Inflammatory macrophage treated with lipopolysaccharide for 1 hour (primary cell): ENCODE data around the gene DLEC1.
A peak's percentile ranks its signal among the peaks of the same experiment; 100 is the strongest.
"Not testable (repeated sequence)": the region's sequence is repeated elsewhere in the genome, so short reads cannot be mapped to it uniquely, and the experiment has no call there.

Source experiments
- DNase-seq, 2 donors: peaks; one replicate each; pipeline ENCODE4 v3.0.0-alpha.2; 2020 to 2022

DLEC1 gene

DNA sequence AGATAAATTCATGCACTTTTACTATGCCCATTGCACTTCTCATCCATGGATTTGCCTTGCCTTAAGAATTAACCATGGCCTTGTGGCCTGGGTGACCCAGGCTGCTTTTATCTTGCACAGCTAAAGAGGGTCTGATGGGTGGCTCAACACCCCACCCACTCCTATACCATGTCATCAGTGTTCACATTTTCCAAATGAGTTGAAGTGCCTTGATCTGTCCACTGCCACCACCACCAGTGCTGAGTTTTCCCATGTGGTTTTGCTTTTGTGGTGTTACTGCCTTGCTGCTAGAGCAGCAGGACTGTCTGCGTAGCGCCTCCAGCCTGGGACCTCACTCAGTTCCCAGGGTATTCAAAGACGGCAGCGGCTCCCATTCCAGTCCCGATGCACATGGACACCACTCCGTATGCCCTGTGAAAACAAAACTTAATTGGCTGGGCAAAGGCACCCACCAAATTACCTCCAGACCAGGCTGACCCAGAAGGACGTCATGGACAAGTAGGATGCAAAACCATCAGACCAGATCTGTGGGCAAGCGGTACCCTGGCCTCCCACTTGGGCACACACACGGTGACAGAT lies 83.8 kb downstream of the DLEC1 start:
- no peak for DNase-seq

DNA sequence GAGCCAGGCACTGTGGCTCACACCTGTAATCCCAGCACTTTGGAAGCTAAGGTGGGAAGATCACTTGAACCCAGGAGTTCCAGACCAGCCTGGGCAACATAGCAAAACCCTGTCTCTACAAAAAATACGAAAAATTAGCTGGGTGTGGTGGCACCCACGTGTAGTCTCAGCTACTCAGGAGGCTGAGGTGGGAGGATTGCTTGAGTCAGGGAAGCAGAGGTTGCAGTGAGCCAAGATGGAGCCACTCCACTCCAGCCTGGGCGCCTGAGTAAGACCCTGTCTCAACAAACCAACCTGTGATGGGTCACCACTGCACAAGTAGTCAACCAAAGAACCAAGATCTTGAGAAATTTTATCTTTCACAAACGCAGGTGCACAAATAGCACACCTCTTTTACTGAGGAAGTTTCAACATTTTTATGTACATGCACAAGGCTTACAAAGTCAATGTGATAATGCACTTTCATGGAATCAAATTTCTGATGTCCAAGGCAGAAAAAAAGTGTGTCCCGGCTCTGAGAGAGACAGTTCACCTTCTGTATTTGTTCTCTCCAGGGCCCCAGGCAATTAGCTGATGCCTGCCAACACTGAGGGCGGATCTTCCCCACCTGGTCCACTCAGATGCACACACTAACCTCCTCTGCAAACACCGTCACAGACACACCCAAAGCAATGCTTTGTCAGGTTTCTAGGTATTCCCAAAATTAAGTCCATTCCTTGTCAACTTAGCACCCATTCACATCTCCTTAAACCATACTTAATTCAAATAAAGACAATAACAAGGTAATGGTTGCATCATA lies 85.5 kb downstream of the DLEC1 start:
- no peak for DNase-seq

DNA sequence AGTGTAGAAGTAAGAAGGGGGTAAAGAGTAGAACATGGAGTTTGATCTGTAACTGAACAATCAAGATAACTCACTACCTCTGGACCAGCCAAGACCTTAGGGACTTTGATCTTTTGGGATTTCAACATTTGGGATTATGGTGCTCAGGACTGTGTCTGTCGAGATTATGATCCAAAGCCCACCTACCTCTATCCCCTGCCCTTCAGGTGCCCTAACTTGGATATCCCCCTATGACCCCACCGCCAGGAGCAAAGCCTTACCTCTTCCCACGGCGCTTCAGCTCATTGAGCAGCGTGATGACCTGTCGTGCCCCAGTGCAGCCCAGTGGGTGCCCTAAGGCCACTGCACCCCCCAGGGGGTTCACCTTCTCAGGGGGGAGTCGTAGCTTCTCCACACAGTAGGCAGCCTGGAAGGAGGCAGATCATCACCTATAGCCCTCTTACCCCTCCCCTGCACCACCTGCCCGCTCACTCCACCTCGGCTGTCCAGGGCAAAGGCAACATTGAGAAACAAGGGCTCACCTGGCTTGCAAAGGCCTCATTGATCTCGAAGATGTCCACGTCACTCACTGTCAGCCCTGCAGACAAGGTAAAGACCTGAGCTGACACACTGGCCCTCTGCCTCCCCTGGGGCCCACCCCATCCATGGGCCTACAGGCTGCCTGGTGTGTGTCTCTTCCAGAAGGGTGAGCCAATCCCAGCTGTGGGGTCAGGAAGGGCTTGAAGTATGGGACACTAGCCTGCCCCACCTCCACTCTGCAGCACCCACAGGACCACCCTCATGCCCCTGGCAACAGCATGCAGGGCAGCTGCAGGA lies 86.5 kb downstream of the DLEC1 start:
- DNase-seq = no peak

DNA sequence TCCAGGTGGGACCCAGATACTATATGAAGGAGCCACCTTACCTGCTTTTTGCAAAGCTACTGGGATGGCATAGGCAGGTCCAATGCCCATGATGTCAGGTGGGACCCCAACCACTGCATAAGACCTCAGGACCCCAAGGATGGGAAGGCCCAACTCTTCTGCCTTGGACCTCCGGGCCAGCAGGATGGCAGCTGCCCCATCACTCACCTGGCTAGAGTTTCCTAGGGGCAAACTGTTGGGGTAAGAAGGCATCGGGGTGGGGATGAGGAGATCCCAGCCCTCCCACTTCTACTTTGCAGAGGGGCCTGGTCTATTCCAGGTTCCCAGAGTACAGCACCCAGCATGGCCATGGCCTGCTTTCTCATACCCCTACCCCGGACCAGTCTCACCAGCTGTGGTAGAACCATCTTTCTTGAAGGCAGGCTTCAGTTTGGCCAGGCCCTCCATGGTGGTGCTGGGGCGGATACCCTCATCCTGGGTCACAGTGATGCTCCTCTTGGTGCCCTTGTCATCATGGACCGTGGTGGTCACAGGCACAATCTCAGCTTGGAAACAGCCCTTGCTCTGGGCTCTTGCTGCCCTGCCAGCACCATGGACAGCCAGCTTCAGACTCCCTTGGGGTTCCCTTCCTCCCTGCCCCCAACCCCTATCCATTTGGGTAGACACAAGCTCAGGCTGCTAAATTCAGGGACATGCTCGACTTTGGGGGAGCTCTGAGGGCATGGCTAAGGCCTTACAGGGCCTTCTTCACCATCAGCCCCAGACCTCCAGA lies 87.3 kb downstream of the DLEC1 start:
- no peak for DNase-seq

DNA sequence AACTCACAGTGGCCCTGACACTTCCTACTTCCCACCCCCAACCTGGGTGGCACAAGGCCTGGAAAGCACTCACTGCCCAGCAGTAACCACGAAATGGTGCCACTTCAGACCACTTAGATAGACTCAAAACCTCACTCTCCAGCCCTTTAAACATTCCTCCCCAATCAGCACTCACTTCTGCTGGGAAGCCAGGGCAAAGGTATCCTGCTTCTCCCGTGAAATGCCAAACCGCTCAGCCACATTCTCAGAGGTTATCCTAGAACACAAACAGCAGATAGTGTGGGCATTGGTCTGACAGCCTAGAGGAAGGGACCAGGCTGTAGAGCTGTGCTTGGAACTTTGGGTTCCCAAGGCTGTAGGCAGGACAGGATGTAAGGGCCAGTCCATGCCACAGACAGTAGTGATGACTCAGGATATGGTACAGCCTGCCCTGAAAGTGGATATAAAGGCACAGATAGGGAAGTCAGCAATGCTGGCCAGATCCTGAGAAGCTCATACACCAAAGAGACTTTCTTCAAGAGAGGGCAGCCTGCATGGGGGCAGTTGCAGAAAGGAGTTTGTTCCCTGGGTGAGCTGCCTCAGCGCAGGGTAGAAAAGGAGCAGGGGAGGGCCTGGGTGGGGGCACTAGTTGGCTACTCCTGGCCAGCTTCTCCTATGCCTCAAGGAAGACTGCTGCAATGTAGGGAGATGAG lies 88.7 kb downstream of the DLEC1 start:
- DNase-seq = peak in 1 of 2 donors; percentile 5

DNA sequence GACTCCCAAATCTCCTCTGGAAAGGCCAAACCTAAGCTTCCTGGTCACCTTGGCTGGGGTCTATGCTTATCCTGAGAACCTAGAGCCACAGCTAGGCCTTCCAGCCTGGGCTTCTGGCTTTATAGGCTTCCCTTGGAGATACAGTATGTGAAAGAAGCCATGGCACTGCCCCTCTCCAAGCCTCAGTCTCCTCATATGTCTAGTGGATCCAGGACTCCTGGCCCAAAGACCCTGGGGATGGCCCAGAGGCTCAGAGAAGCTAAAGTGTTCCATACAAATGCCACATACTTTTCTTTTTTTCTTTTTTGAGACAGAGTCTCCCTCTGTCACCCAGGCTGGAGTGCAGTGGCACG lies 89.3 kb downstream of the DLEC1 start:
- no peak for DNase-seq

DNA sequence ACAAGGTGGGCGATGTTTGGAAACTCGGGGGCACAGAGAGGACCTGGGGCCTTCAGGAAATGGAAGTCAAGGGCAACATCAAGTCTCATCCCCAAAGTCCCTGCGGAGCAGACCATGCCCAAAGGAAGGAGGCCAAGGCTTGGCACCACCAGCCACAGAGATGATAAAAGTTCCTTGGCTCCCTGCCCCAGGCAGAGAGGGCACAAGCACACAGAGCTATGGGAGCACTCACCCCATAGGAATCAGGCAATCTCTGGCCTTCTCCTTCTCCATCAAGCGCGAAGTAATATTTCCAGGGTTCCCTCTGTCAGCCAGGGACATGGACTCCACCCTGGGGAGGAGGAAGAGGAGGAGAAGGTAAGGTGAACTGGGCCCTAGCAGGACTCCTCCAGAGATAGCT lies 90.0 kb downstream of the DLEC1 start:
- no peak for DNase-seq

DNA sequence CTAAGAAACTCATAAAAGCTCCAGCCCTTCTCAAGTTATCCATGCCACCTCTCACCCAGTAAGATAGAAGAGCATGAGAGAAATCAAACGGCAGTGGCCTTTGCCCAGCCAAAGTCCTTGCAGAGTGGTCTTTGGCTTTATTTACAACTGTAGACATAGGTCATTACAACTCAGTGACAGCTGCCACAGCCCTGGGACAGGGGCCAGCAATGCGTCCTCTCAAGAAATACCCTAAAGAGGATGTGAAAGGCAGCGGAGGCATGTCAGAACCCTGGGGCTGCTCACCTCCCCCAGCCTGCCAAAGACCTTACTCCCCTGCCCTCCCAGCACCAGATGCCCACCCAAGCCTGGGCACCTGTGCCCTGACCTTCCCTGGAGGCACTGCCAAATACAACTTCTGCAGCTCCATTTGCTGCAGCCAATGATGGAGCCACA lies 91.6 kb downstream of the DLEC1 start:
- DNase-seq = no peak

DNA sequence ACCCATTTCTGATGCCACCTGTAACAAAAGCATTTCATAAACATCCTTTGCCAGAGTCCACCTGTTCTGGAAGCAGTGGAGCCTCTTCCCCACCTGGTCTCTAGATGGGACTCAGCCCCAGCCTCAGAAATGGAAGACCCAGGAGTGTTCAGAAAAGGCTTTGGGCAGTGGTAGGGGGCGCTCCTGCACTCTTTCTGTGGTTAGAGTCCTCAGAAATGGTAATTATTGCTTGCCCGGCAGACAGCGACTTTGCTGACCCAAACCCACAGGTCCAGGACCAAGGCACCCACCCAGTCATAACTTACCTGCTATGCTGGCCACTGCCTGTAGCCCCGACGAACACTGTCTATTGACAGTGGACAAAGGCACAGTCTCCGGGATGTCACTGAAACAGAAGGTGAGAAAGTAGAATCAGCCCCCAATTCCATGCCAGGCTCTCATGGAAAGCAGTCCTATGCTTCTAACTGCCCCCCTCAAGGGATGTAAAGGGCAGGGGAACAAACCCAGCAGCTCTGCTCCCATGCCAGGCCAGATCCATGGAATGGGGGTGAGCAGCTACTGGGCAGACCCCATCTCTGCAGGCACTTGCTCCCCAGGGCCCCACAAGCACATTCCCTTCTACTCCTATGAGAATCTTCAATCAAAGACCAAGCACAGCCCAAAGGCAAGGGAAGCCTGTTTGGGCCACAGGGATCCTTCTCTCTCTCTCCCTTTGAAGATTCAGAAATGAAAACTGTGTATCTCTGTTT lies 92.8 kb downstream of the DLEC1 start:
- peak in 1 of 2 donors; percentile 58 for DNase-seq

DNA sequence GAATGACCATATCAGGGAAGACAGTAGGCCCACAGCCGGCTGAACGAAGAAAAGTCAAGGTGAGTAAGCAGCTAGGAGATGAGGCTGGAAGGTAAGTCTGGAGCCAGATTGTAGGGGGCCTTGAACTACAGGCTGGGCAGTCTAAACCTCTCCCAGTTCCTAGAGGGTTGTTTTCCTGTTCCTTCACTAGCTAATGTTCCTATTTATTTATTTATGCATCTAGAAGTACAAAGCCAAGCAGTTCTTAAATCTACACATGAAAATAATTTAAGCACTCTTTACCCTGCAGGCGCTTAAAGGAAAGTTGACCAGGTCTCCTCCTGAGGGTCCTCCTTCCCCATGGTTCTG lies 94.2 kb downstream of the DLEC1 start:
- DNase-seq = no peak

DNA sequence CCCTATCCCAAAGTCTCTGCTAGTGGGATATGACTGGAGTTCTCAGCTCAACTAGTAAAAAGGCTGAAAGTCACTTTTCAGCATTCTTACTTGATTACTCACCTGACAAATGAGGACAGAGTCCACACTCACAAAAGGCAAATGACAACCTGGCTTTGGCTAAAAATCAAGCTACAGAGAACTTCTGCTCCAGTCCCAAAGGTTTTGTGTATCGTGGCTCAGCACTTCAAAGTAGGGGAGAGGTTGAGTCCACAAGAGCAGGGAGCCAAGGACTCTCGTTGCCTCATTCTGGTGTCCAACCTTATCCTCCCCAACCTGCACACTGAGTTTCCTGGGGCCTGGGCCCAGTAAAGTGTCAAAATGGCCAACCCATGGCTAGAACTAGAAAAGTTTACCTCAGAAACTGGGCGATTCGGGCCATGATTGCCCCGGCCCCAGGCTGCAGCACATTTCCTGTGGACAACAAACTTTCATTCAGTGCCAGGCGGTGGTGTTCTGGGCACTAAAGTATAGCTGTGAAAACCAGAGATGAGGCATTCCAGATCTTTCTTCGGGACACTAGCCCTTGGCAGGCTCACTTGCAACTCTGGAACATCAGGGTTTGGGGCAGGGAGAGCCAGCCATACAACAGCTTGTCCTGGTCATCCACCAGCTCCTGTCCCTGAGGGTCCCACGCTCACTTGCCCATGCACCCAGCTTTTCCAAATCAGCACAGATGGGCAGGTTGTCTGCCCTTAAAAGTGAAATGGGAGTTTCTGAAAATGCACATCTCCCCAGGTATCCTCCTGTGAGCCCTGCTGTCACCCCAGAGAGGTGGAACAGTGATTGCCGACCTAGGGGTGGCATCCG lies 94.8 kb downstream of the DLEC1 start:
- DNase-seq = no peak

DNA sequence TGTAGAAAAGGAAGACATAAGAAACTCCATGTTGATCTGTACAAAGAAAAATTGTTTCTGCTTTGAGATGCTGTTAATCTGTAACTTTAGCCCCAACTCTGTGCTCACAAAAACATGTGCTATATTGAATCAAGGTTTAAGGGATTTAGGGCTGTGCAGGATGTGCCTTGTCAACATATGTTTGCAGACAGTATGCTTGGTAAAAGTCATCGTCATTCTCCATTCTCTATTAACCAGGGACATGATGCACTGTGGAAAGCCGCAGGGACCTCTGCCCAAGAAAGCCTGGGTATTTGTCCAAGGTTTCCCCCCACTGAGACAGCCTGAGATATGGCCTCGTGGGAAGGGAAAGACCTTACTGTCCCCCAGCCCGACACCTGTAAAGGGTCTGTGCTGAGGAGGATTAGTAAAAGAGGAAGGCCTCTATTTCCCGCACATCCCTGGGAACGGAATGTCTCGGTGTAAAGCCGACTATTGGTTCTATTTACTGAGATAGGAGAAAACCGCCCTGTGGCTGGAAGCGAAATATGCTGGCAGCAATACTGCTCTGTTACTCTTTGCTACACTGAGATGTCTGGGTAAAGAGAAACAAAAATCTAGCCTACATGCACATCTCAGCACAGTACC lies 95.6 kb downstream of the DLEC1 start:
- not testable (repeated sequence) for DNase-seq

DNA sequence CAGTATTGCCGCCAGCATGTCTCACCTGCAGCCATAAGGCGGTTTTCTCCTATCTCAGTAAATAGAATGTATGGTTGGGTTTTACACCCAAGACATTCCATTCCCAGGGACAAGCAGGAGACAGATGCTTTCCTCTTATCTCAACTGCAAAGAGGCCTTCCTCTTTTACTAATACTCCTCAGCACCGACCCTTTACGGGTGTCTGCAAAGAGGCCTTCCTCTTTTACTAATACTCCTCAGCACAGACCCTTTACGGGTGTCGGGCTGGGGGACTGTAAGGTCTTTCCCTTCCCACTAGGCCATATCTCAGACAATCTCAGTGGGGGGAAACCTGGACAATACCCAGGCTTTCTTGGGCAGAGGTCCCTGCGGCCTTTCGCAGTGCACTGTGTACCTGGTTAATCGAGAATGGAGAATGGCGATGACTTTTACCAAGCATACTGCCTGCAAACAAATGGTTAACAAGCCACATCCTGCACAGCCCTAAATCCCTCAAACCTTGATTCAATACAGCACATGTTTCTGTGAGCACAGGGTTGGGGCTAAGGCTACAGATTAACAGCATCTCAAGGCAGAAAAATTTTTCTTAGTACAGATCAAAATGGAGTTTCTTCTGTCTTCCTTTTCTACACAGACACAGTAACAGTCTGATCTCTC lies 96.7 kb downstream of the DLEC1 start:
- DNase-seq = not testable (repeated sequence)

DNA sequence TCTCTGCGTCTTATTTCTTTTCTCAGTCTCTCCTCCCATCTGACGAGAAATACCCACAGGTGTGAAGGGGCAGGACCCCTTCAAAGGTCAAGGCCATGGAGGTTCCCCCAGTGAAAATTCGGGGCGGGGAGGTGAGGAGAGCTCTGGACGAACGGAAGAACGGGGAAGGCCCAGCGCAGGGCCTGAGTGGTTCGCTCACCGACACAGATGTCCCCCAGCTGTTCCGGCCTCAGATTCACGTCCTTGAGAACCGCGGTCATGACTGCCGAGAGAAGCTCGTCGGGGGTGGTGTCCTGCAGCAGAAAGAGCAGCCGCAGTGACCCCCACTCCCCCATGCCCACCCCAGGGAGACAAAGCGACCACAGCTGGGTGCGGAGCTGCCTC lies 97.4 kb downstream of the DLEC1 start:
- DNase-seq = no peak

DNA sequence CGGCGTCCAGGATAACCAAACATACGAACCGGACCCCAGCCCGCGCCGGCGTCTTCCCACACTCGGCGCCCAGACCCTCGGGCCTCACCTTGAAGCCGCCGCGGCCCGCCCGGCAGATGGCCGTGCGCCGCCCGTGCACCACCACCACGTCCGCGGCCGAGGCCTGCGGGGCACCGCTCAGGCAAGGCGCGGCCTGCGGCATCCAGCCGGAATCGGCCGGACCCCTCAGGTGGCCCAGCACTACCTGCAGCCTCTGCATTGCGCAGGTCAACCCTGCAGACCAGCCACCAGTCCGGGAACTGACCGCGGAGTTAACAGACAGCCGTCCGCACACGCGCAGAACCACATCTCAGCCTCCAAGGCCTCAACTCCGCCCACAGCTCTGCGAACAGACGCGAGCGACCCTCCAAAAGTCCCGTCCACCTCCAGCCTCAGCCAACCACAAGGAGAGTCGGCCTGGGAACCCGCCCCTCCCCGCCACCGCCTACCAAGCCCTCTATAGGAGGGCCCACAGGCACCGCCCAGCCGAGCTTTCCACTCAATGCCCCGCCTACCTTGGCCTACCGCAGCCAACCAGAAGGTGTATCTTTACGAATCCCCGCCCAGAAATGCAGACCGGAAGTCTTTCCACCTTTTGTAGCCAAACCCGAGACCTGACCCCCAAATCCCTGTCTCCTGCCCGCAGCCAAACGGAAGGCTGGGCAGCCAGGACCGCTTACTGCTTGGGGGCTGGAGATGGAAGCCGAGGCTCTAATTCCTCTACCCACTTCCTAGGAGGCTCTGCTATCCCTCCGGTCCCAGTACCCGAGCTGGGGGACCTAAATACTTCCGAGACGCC lies 98.0 kb downstream of the DLEC1 start, which contains the start of gene ACAA1:
Gene ACAA1 (minus strand): TSS at position 351 of the 838 bp plus-strand sequence. CDS start 92 bp downstream, at position 259.
- peak; percentile 99 to 100 for DNase-seq

DNA sequence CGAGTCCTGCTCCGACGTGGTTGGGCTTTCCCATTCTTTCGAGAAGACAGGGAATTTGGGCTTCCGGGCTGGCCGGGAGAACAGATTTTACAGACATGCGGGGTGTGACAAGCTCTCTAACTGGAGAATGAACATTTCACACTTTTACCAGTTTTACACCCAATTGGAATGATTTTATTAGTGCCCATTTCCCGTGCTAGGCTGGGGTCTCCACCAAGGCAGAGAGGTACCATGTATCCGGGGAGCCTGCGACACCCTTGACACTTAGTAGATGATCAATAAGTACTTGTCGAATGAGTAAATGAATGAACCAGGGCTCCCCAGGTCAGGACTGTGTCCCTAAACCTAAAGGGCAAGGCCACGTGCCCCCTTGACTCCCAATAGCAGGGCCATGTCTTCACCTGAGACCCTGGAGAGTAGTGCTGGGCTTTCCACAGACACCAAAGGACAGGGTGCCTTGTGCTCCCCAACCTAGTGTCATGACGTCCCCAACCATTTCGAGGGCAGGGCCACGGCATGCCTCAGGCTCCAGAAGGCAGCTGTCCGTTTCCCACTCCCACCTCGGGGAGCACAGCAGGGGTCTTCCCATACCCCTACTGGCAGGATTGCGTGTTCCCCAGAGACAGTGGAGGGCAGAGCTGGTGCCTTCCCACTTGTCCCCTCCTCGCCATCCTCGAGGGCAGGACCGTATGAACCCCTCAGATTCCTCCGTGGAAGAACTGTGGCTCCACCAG lies 98.8 kb downstream of the DLEC1 start:
- DNase-seq = peak in 1 of 2 donors; percentile 48

DNA sequence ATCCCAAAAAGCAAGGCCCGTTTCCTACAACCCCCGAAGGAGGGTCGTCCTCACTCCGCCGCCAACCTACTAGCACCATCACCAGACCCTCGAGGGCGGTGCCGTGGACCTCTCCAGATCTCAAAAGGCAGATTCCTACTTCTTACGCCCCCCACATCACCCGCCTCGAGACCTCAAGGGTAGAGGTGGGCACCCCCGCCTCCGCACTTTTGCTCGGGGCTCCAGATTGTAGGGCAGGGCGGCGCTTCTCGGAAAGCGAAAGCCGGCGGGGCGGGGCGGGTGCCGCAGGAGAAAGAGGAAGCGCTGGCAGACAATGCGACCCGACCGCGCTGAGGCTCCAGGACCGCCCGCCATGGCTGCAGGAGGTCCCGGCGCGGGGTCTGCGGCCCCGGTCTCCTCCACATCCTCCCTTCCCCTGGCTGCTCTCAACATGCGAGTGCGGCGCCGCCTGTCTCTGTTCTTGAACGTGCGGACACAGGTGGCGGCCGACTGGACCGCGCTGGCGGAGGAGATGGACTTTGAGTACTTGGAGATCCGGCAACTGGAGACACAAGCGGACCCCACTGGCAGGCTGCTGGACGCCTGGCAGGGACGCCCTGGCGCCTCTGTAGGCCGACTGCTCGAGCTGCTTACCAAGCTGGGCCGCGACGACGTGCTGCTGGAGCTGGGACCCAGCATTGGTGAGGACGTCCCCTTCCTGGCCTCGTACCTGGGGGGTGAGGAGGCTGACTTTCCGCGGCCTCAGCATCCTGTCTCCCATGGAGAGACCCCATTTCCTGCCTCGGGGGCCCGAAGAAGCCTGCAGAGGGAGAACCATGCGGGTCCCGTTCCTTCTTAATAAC lies 99.6 kb downstream of the DLEC1 start, which contains the start of gene MYD88:
Gene MYD88 (plus strand): TSS at position 313 of the 842 bp plus-strand sequence. CDS start 40 bp downstream, at position 353.
- DNase-seq = peak; percentile 82 to 93
